ENCODE measurements around the gene THAP4. TPM values are rescaled to one million over a fixed set of nuclear protein-coding genes. Genes with fewer than 3 reads are reported as not detected.
"Not testable (repeated sequence)": the region's sequence is repeated elsewhere in the genome, so short reads cannot be mapped to it uniquely, and the experiment has no call there.

The THAP4 gene
- total RNA-seq, 1 donor from 2014 or later: 82.9 TPM

- ATAC-seq (ENCODE audit: poor library complexity) (no peak), DNase-seq (peak; percentile 38)
- intact Hi-C loops (cut with DNase I): no loop called here
Measured at GRCh38 chr2:241668354-241668753, 31.4 kb upstream of the THAP4 start.

- DNase-seq: peak; percentile 26
- intact Hi-C loops (cut with DNase I): no loop called here
- no peak for ATAC-seq (ENCODE audit: poor library complexity)
Measured at GRCh38 chr2:241666627-241667400, 29.9 kb upstream of the THAP4 start.

GRCh38 chr2:241665731-241666440 lies 28.9 kb upstream of the THAP4 start:
- intact Hi-C loops (cut with DNase I): no loop called here
- no peak for DNase-seq
- no peak for ATAC-seq (ENCODE audit: poor library complexity)

GRCh38 chr2:241662731-241663130 lies 25.8 kb upstream of the THAP4 start:
- ATAC-seq (ENCODE audit: poor library complexity); DNase-seq; intact Hi-C loops (cut with DNase I): not testable (repeated sequence)

- ATAC-seq (ENCODE audit: poor library complexity): no peak
- intact Hi-C loops (cut with DNase I): no loop called here
- DNase-seq: no peak
Measured at GRCh38 chr2:241660593-241661213, 23.7 kb upstream of the THAP4 start.

- intact Hi-C loops (cut with DNase I): no loop called here
- DNase-seq (peak; percentile 73), ATAC-seq (ENCODE audit: poor library complexity) (peak; percentile 64)
Measured at GRCh38 chr2:241659150-241659739, 22.3 kb upstream of the THAP4 start.

GRCh38 chr2:241658296-241658695 lies 21.3 kb upstream of the THAP4 start:
- intact Hi-C loops (cut with DNase I): no loop called here
- DNase-seq (no peak), ATAC-seq (ENCODE audit: poor library complexity) (no peak)

- no peak for ATAC-seq (ENCODE audit: poor library complexity)
- intact Hi-C loops (cut with DNase I): no loop called here
- DNase-seq: no peak
Measured at GRCh38 chr2:241657786-241658254, 20.9 kb upstream of the THAP4 start.

- DNase-seq (no peak), ATAC-seq (ENCODE audit: poor library complexity) (peak; percentile 58)
- intact Hi-C loops (cut with DNase I): no loop called here
Measured at GRCh38 chr2:241656190-241656741, 19.3 kb upstream of the THAP4 start.

GRCh38 chr2:241655516-241656189 lies 18.7 kb upstream of the THAP4 start:
- intact Hi-C loops (cut with DNase I): no loop called here
- DNase-seq (no peak), ATAC-seq (ENCODE audit: poor library complexity) (no peak)

- no peak for DNase-seq
- intact Hi-C loops (cut with DNase I): no loop called here
- ATAC-seq (ENCODE audit: poor library complexity): no peak
Measured at GRCh38 chr2:241654551-241654950, 17.6 kb upstream of the THAP4 start.

- intact Hi-C loops (cut with DNase I): no loop called here
- ATAC-seq (ENCODE audit: poor library complexity): no peak
Measured at GRCh38 chr2:241653210-241653750, 16.3 kb upstream of the THAP4 start.

GRCh38 chr2:241652722-241653121 lies 15.8 kb upstream of the THAP4 start:
- intact Hi-C loops (cut with DNase I): no loop called here
- ATAC-seq (ENCODE audit: poor library complexity): no peak
- DNase-seq: no peak

More at GRCh38 chr2:241653210-241653750, 16.3 kb upstream of the THAP4 start:
- no peak for DNase-seq

GRCh38 chr2:241652142-241652541 lies 15.2 kb upstream of the THAP4 start:
- ATAC-seq (ENCODE audit: poor library complexity) (no peak), DNase-seq (no peak)
- intact Hi-C loops (cut with DNase I): no loop called here

GRCh38 chr2:241649927-241650326 lies 13.0 kb upstream of the THAP4 start:
- intact Hi-C loops (cut with DNase I): no loop called here

GRCh38 chr2:241649404-241649803 lies 12.4 kb upstream of the THAP4 start:
- DNase-seq (peak; percentile 67), ATAC-seq (ENCODE audit: poor library complexity) (peak; percentile 72)
- intact Hi-C loops (cut with DNase I): no loop called here

More at GRCh38 chr2:241649927-241650326, 13.0 kb upstream of the THAP4 start:
- no peak for ATAC-seq (ENCODE audit: poor library complexity)
- DNase-seq: no peak

GRCh38 chr2:241648453-241648852 lies 11.5 kb upstream of the THAP4 start:
- ATAC-seq (ENCODE audit: poor library complexity): no peak
- intact Hi-C loops (cut with DNase I): no loop called here
- DNase-seq: no peak
